MM.1S (cell line): Measurements from ENCODE around the gene CPXM2.

Experiments used
- EZH2 ChIP-seq: fragments of 300-600 bp; sonication (generic); optimal IDR thresholded peaks from 2 replicates; pipeline ENCODE3; 2017; ENCODE audit warnings: low read depth, mild to moderate bottlenecking, antibody characterized with exemption, low read length, mixed read lengths
- TF ChIP-seq, protein P1 (sequence below): fragments of 300-600 bp; sonication (generic); IDR thresholded peaks from 2 replicates; pipeline ENCODE4 v1.5.1; 2016; ENCODE audit warnings: antibody characterized with exemption, low read length, mixed read lengths

DNA sequence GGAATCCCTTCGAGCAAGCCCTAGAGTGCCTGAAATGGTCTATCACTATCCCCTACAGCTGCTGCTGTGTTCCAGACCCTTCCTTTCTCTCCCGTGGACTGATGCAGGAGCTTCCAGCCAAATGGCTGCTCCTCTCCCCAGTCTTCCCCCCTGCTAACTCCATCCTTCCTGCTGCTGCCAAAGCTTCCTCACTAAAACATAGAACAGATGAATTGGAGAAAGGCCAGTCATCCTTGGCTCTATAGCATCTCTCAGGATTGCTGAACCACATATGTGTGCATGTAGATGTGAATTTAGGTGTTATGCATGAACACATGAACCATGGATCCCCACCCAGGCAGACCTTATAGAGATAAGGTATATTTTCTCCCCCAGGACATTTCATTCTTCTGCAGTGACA, 164.8 kb downstream of the CPXM2 start:
- TF ChIP-seq, protein P1, sequence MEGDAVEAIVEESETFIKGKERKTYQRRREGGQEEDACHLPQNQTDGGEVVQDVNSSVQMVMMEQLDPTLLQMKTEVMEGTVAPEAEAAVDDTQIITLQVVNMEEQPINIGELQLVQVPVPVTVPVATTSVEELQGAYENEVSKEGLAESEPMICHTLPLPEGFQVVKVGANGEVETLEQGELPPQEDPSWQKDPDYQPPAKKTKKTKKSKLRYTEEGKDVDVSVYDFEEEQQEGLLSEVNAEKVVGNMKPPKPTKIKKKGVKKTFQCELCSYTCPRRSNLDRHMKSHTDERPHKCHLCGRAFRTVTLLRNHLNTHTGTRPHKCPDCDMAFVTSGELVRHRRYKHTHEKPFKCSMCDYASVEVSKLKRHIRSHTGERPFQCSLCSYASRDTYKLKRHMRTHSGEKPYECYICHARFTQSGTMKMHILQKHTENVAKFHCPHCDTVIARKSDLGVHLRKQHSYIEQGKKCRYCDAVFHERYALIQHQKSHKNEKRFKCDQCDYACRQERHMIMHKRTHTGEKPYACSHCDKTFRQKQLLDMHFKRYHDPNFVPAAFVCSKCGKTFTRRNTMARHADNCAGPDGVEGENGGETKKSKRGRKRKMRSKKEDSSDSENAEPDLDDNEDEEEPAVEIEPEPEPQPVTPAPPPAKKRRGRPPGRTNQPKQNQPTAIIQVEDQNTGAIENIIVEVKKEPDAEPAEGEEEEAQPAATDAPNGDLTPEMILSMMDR = no peak
- no peak for TF ChIP-seq EZH2
